Measurements from ENCODE around the gene ANO4.

DNA sequence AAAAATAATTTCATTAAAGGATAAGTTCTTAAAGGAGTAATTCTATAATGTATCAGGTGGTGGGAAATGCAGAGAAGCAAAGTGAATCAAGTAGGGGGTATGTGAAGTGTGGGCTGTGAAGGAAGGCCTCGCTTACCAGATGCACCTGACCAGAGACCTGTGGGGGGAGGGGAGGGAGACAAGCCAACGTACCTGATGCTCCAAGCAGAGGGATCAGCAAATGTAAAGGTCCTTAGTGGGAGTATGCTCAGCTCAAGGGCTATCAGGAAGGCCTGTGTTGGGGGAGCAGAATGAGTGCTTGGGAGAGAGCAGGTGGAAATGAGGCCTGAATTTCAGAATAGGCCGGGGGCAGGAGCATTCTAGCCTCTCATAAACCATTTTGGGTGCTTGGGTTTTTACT is 57.1 kb downstream of the ANO4 start:
- TF ChIP-seq ZNF8 (CRISPR knock-in tag; IDR thresholded peaks at IDR 0.05), result no peak
- TF ChIP-seq TOX (CRISPR knock-in tag; IDR thresholded peaks at IDR 0.05; ENCODE audit: borderline replicate concordance), result no peak
- TF ChIP-seq, protein P1, sequence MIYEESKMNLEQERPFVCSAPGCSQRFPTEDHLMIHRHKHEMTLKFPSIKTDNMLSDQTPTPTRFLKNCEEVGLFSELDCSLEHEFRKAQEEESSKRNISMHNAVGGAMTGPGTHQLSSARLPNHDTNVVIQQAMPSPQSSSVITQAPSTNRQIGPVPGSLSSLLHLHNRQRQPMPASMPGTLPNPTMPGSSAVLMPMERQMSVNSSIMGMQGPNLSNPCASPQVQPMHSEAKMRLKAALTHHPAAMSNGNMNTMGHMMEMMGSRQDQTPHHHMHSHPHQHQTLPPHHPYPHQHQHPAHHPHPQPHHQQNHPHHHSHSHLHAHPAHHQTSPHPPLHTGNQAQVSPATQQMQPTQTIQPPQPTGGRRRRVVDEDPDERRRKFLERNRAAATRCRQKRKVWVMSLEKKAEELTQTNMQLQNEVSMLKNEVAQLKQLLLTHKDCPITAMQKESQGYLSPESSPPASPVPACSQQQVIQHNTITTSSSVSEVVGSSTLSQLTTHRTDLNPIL (CRISPR knock-in tag; IDR thresholded peaks at IDR 0.05; ENCODE audit: low read depth), result no peak
- TF ChIP-seq TCF4 (CRISPR knock-in tag; IDR thresholded peaks at IDR 0.05; ENCODE audit: borderline replicate concordance), result no peak
- TF ChIP-seq, protein P2, sequence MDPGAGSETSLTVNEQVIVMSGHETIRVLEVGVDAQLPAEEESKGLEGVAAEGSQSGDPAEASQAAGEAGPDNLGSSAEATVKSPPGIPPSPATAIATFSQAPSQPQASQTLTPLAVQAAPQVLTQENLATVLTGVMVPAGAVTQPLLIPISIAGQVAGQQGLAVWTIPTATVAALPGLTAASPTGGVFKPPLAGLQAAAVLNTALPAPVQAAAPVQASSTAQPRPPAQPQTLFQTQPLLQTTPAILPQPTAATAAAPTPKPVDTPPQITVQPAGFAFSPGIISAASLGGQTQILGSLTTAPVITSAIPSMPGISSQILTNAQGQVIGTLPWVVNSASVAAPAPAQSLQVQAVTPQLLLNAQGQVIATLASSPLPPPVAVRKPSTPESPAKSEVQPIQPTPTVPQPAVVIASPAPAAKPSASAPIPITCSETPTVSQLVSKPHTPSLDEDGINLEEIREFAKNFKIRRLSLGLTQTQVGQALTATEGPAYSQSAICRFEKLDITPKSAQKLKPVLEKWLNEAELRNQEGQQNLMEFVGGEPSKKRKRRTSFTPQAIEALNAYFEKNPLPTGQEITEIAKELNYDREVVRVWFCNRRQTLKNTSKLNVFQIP (CRISPR knock-in tag; IDR thresholded peaks at IDR 0.05; ENCODE audit: borderline replicate concordance, low read depth), result no peak
- TF ChIP-seq PPARA (CRISPR knock-in tag; IDR thresholded peaks at IDR 0.05; ENCODE audit: borderline replicate concordance), result no peak
- TF ChIP-seq ZNF70 (CRISPR knock-in tag; IDR thresholded peaks at IDR 0.05), result no peak
